NCI-H510A (cell line): ENCODE data around the gene KIAA1217.

ENCODE experiments used
- DNase-seq: peaks from one replicate; lab custom pipeline; 2025; lab: John Stamatoyannopoulos, UW

KIAA1217 gene

DNA sequence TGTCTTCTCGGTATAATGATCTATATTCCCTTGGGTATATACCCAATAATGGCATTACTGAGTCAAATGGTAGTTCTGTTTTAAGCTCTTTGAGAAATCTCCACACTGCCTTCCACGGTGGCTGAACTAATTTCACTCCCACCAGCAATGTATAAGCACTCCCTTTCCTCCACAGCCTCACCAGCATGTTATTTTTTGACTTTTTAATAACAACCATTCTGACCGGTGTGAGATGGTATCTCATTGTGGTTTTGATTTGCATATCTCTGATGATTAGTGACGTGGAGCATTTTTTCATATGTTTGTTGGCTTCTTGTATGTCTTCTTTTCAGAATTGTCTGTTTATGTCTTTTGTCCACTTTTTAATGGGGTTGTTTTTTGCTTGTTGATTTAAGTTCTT, 33.6 kb downstream of the KIAA1217 start:
- no peak for DNase-seq

DNA sequence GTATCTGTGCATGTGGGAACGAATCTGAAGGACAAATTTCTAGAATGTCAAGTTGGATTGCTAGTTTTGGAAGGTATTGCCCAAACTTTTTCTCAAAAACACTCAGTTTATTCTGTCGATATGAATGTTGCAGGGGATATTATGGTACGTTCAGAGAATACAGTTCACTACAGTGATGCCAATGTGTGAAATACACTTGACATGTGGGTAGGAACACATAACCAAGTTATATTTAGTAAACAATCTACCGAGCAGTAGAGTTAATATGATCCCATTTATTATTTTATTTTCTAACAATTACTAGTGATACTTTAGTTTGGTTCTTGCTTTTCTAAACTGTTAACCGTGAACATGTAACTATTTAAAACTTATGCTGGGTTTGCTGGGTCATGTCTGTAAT, 37.4 kb downstream of the KIAA1217 start:
- no peak for DNase-seq

GRCh38 chr10:24247841-24248240, 38.9 kb downstream of the KIAA1217 start:
- no peak for DNase-seq

DNA sequence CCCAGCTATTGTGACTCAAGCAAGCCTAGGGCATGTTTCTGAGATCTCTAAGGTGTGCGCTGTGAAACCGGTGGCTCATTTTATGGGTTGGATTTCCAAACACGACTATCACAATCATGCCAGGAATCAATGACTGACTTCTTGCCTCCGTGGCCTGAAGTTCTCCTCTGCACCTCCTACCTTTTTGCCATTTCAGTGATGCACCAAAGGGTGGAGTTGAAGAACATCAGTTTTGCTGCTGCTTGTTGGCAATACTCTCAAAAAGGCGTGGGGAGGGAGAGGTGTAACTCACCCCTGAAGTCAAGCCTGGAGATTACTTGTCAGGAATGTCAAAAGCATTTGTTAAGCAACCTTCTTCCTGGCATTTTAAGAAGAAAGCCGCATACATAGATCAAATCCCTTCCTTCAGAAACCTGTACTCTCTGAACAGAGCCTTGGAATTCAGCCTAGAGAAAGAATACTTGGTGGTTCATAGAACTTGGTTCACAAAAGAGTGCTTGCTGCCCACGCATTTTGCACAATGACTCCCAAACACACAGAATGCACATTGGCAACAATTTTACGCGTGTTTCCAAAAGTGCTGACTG, 41.0 kb downstream of the KIAA1217 start:
- no peak for DNase-seq

GRCh38 chr10:24251547-24251946, 42.6 kb downstream of the KIAA1217 start:
- no peak for DNase-seq

- DNase-seq, result no peak
These were observed 45.2 kb downstream of the KIAA1217 start for GRCh38 chr10:24254180-24254579.

DNA sequence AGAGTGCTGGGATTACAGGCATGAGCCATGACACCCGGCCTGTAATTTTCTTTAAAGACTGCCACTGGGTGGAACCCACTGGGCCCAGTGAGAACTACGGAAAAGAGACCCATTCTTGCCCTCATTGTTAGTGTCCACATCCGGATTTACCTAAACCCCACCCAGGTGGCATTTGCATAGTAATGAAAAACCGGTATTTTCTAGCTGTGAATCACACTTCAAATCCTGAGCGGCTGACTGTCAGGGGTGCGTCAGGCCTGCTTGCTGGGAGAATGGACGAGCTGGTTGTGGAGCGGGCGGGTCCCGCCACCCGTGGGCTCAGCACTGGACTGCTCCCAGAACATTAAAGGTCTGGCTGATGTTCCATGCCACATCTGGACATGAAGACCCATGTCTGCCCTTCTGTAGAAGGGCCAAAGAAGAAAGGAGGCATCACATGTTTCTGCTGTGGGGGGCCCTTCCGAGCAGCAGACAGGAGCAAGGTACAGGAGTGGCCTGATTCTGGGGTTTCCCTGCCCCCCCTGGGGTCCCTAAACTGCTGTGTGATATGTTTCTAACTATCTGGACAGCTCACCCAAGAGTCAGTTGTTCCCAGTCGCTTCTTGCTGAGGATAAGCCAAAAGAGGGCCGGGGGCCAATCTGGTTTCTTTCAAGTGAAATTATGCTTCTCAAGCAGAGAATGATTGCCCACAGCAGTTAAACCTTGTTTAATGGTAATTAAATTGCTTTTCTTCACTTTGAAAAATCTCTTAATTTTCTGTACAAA, 46.4 kb downstream of the KIAA1217 start:
- DNase-seq, result no peak

DNA sequence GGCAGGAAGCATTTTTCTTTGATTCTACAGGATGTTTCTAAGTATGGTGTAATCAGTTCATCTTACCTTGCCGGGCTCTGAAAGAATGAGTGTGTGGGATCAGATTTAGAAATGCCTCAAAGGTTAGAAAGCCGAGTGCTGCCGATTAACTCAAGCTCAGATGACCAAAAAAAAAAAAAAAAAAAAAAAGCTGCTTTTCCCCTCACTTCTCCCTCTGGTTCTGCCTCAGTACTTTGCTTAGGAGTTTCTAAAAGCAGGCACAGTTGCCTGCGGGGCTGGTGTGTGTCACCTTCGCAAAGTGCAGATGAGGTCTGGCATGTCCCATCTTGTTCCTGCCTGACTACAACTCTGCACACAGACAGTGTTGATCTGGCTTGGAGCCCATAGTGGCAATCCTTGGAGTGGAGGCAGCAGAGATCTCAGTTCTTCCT, 47.0 kb downstream of the KIAA1217 start:
- DNase-seq, result no peak

GRCh38 chr10:24256619-24257107, 47.7 kb downstream of the KIAA1217 start:
- no peak for DNase-seq

DNA sequence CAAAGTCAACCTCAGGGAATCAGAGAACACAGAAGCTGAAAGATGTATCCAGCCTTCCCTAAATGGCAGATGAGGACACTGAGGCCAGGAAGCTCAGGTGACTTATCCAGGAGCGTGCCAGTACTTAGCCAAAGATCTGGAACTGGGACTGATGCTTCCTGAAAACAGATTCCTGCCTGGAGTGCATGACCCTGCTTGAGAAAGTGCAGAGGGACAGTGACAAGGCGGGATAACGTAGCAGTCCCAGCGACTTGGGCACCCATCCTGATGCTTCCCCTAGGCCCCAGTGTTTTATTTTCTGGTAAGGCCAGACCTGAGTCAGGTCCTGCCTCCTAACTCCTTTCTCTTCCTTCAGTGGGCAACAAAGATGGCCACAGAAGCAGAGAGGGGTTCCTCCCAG, 48.6 kb downstream of the KIAA1217 start:
- DNase-seq, result no peak

- no peak for DNase-seq
These were observed 50.6 kb downstream of the KIAA1217 start for GRCh38 chr10:24259365-24260130.

- DNase-seq, result no peak
These were observed 52.7 kb downstream of the KIAA1217 start for GRCh38 chr10:24261627-24262026.

DNA sequence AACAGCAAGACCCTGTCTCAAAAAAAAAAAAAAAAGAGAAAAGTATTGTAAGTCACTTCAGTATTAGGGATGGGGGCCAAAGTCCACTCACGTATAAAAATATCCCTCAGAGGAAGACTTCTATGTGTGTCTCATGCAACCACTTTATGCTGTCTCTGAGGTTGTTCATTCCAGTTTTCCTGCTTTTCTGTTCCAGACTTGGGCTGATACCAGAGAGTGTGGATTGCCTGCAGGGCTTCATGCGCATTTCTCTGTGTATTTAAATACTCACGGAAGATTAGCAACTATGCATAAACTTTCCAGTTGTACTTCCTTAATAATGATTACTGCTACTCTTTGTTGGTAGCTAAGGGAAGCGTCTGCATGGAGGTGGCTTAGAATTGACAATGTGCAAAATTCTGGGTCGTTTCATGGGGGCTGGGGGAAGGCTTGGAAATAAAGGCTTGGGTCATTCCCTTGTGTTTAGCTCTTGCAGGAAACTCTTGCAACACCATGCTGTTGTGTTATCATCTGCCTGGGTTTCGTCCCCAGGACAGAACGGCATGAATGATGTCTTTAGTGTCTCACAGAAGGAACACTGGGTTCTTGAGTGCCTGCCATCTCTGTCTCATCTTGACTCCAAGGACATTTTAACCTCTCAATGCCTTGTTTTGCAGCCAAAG, 54.1 kb downstream of the KIAA1217 start:
- DNase-seq, result no peak

DNA sequence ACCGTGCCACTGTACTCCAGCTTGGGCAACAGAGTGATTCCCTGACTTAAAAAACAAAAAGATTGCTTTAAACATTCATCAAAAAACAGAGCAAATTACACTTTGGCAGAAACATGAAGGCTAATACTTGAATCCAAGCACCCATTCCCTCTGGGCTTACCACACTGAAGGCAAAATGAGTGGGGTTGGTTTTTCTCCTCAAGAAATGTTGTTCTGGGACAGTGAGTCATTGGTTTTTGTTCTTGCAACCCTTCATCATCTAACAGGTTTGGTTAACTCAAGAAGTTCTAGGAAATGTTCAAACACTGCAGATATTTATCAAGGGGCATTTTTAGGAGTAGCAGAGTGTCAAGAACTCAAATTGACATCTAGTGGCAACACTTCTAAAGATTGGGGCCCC, 60.5 kb downstream of the KIAA1217 start:
- DNase-seq, result no peak

DNA sequence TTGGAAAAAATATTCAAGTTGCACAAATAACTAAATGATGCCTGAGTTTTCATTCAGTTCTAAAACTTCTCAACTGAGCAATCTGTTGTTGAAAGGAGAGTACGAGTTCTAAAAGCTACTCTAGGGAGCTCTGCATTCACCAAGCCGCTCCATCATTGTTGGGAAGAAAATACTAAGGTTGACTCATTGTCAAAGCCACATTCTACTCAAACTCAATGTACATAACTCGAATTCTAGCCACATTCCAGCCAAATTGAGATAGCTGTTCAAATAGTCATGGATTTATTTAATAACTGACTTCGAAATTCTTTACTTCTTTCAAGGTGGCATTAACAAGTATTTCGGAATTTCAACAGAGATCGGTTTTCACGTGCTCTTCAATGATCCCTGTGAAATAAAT, 63.4 kb downstream of the KIAA1217 start:
- no peak for DNase-seq

- no peak for DNase-seq
These were observed 68.3 kb downstream of the KIAA1217 start for GRCh38 chr10:24277277-24277676.

DNA sequence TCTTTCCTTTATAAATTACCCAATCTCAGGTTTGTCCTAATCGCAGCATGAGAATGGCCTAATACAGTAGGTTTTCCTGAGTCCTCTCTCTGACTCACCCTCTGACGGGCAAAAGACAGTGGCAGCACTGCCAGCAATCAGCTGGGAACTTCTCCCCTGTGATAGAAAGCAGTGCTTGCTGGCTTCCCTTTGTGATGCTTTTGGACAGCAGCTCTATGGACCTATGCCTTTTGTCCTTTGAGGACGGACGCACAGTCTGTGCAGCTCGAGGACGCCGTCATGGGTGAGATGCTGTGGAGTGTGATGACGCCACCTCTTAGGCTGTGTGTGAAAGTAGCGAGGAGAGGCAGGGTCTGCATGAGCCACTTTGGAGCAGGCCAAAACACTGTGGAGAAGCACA, 68.8 kb downstream of the KIAA1217 start:
- no peak for DNase-seq

GRCh38 chr10:24278176-24278889, 69.4 kb downstream of the KIAA1217 start:
- no peak for DNase-seq

DNA sequence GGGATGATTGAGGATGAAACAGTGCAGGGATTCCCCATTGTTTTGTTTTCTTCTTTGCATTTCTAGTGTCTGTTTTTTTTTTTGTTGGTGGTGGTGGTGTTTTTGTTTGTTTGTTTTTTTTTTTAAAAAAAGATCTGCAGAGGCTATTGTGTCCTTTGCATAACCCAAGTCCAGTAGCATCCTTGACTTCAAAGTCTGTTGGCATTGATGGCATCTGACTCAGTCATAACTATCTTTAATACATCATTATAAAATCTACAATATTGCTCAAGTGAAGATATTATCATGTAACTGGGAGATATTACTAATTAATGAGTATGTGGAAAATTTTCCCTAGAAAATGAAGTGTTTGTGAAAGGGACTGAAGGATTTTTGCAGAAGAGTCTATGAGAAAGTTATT, 70.2 kb downstream of the KIAA1217 start:
- DNase-seq, result no peak

GRCh38 chr10:24287559-24288195, 78.7 kb downstream of the KIAA1217 start:
- DNase-seq, result no peak

- DNase-seq, result no peak
These were observed 79.6 kb downstream of the KIAA1217 start for GRCh38 chr10:24288581-24288980.
